Left forelimb (tissue), 1 donor: ENCODE data around the gene DOCK2.
"Not testable (repeated sequence)": the region's sequence is repeated elsewhere in the genome, so short reads cannot be mapped to it uniquely, and the experiment has no call there.

Experiments
- DNase-seq: peaks from one replicate; pipeline ENCODE4 v3.0.0-alpha.2; 2018; ENCODE audit warnings: low spot score

DOCK2 gene

GRCh38 chr5:169758886-169759285 is 121.8 kb downstream of the DOCK2 start:
- no peak for DNase-seq

GRCh38 chr5:169760229-169760628 is 123.2 kb downstream of the DOCK2 start:
- DNase-seq = no peak

GRCh38 chr5:169762338-169763095 is 125.4 kb downstream of the DOCK2 start:
- DNase-seq = no peak

- no peak for DNase-seq
Measured at GRCh38 chr5:169763376-169764017, 126.4 kb downstream of the DOCK2 start.

- no peak for DNase-seq
Measured at GRCh38 chr5:169764018-169764378, 126.9 kb downstream of the DOCK2 start.

- no peak for DNase-seq
Measured at GRCh38 chr5:169765176-169765996, 128.3 kb downstream of the DOCK2 start.

GRCh38 chr5:169766943-169767342 is 129.9 kb downstream of the DOCK2 start:
- not testable (repeated sequence) for DNase-seq

- DNase-seq = no peak
Measured at GRCh38 chr5:169767938-169768337, 130.9 kb downstream of the DOCK2 start.

GRCh38 chr5:169768416-169768815 is 131.3 kb downstream of the DOCK2 start:
- no peak for DNase-seq

- no peak for DNase-seq
Measured at GRCh38 chr5:169770109-169770508, 133.0 kb downstream of the DOCK2 start.

GRCh38 chr5:169772256-169772655 is 135.2 kb downstream of the DOCK2 start:
- no peak for DNase-seq

- DNase-seq = no peak
Measured at GRCh38 chr5:169772688-169773087, 135.6 kb downstream of the DOCK2 start.

GRCh38 chr5:169777159-169777558 is 140.1 kb downstream of the DOCK2 start:
- DNase-seq = no peak

- no peak for DNase-seq
Measured at GRCh38 chr5:169778622-169779596, 141.8 kb downstream of the DOCK2 start.

- no peak for DNase-seq
Measured at GRCh38 chr5:169781420-169782345, 144.6 kb downstream of the DOCK2 start.

- no peak for DNase-seq
Measured at GRCh38 chr5:169785771-169786618, 148.9 kb downstream of the DOCK2 start.

GRCh38 chr5:169788168-169788567 is 151.1 kb downstream of the DOCK2 start:
- no peak for DNase-seq

- no peak for DNase-seq
Measured at GRCh38 chr5:169789417-169789940, 152.4 kb downstream of the DOCK2 start.

GRCh38 chr5:169791251-169791650 is 154.2 kb downstream of the DOCK2 start:
- DNase-seq = no peak
